Neuron (in vitro differentiated cells): Measurements from ENCODE around the gene GGPS1.
"Not testable (repeated sequence)": the region's sequence is repeated elsewhere in the genome, so short reads cannot be mapped to it uniquely, and the experiment has no call there.

Source experiments
- H2AFZ ChIP-seq: one replicate; pipeline ENCODE4 v1.6.1; 2013; ENCODE audit warnings: low read depth, mild to moderate bottlenecking, inconsistent platforms, low read length, moderate library complexity
- H3K27me3 ChIP-seq: one replicate; pipeline ENCODE4 v1.6.1; 2013; ENCODE audit warnings: low read length; ENCODE audit not compliant: insufficient read depth
- H3K36me3 ChIP-seq: one replicate; pipeline ENCODE4 v1.6.1; 2013; ENCODE audit warnings: low read length; ENCODE audit not compliant: insufficient read depth
- H3K4me1 ChIP-seq: one replicate; pipeline ENCODE4 v1.6.1; 2013; ENCODE audit warnings: low read length; ENCODE audit not compliant: insufficient read depth
- H3K4me3 ChIP-seq: 2 replicates; pipeline ENCODE4 v1.5.1; 2013; ENCODE audit warnings: mild to moderate bottlenecking, low read length, moderate library complexity
- H3K9me3 ChIP-seq: one replicate; pipeline ENCODE4 v1.6.1; 2013; ENCODE audit warnings: low read length

Gene GGPS1

DNA sequence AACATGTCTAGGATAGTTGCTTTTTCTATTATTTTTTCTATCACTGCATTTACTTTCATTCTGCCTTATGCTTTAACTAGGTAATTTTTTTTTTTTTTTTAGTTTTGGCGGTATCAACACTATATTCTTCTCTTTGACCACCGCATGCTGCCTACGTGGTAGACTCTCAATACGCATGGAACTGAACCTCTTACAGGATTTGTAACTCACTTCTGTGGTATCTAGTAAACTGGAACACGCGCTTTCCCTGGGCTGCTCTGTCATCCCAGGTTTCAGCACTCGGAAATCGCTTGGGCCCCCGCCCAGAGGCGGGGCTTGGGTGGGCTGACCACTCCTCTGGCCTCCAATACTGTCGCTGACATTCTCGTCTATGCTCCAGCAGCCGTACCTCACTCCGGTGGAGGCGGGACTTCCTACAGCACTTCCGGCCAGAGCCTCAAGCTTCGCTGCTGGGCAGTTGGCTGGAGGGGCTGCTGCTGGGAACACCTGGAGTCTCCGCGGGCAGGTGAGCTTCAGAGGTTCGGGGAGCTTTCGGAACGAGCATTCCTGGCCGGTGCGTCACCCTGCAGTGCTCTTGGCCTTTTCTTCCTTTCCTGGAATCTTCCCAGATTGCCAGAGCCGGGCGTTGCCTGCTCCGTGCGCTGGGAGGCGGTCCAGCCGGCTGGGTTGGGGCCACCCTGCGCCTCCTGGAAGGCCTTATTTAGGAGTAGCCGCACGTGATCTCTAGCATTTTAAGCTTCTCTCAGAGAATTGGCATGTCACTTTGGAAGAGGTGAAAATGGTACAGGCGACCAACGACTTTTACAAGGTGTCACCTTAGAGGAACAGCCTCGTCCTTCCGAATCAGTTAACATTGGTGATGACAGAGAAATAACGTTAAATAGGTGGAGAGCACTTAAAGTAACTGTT, 38.9 kb downstream of the GGPS1 start, which contains the start of gene TBCE:
Gene TBCE, plus strand, starts transcription at position 428 of the 909 bp plus-strand sequence. CDS start 12,623 bp downstream, outside the sequence.
- Histone ChIP-seq H3K4me1 (peaks cover 4% of the 10 kb centered on the region), H3K27me3 (no peaks in the 10 kb centered on the region), H3K9me3 (no peaks in the 10 kb centered on the region), H2AFZ (peak within 1 kb of the TSS; percentile 33), H3K36me3 (no peaks in the 10 kb centered on the region), H3K4me3 (peak within 1 kb of the TSS; percentile 62)

DNA sequence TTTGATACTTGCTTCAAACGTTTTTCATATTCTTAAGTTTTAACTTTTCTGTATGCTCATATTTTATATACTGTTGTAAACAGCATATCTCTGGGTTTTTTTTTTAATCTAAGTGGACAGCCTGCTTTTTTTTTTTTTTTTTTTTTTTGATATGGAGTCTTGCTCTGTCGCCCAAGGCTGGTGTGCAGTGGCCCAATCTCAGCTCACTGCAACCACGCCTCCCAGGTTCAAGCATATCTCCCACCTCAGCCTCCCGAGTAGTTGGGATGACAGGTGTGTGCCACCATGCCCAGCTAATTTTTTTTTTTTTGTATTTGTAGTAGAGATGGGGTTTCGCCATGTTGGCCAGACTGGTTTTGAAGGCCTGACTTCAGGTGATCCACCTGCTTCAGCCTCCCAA, 40.1 kb downstream of the GGPS1 start:
- Histone ChIP-seq H3K9me3 (no peaks in the 10 kb centered on the region), H2AFZ (no peak overlapping the region), H3K27me3 (no peaks in the 10 kb centered on the region), H3K4me3 (peak overlapping the region; percentile 62), H3K4me1 (peaks cover 4% of the 10 kb centered on the region), H3K36me3 (no peaks in the 10 kb centered on the region)

DNA sequence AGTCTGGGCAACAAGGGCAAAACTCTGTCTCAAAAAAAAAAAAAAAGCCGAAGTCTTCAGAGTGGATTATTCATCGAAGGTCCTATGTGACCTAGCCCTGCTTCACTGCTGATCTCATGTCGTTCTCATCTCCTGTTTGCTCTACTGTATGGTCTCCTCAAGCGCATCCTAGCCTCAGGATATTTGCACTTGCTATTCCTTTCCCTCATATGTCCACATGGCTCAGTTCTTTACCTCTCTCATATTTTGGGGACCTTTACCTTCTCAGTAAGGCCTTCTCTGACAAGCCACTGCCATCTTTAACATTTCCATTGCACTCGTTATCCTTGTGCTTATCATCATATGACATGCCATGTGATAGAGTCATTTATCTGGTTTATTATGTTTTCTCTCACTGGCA, 41.4 kb downstream of the GGPS1 start:
- Histone ChIP-seq H2AFZ (no peak overlapping the region), H3K9me3 (no peaks in the 10 kb centered on the region), H3K4me1 (peaks cover 4% of the 10 kb centered on the region), H3K36me3 (no peaks in the 10 kb centered on the region), H3K27me3 (no peaks in the 10 kb centered on the region), H3K4me3 (no peak overlapping the region)

- H3K36me3 ChIP-seq, result peaks cover 24% of the 10 kb centered on the region
- no peaks in the 10 kb centered on the region for H3K4me1 ChIP-seq
- no peak overlapping the region for H2AFZ ChIP-seq
- no peak overlapping the region for H3K4me3 ChIP-seq
- no peaks in the 10 kb centered on the region for H3K27me3 ChIP-seq
- peaks cover 4% of the 10 kb centered on the region for H3K9me3 ChIP-seq
Observed at GRCh38 chr1:235375919-235376605, 47.7 kb downstream of the GGPS1 start.

DNA sequence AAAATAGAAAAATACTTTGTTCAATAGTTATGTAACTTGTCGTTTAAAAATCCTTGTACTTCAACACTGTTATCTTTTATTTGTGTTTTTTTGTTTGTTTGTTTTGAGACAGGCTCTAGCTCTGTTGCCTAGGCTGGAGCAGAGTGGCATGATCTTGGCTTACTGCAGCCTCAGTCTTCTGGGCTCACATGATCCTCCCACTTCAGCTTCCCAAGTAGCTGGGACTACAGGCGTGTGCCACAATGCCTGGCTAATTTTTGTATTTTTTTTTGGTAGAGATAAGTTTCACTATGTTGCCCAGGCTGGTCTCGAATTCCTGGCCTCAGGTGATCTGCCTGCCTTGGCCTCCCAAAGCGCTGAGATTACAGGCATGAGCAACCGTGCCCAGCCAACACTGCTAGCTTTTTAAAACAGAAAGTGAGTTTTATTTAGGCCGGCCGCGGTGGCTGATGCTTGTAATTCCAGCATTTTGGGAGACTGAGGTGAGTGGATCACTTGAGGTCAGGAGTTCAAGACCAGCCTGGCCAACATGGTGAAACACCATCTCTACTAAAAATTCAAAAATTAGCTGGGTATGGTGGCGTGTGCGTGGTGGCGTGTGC, 49.9 kb downstream of the GGPS1 start:
- H3K9me3 ChIP-seq, H2AFZ ChIP-seq, H3K4me1 ChIP-seq, H3K27me3 ChIP-seq, H3K4me3 ChIP-seq: not testable (repeated sequence)
- H3K36me3 ChIP-seq, result peaks cover 27% of the 10 kb centered on the region

- H3K27me3 ChIP-seq, H3K9me3 ChIP-seq, H2AFZ ChIP-seq, H3K4me1 ChIP-seq, H3K4me3 ChIP-seq: not testable (repeated sequence)
- H3K36me3 ChIP-seq, result peaks cover 21% of the 10 kb centered on the region
Observed at GRCh38 chr1:235381955-235382739, 53.8 kb downstream of the GGPS1 start.

GRCh38 chr1:235385633-235386032, 57.3 kb downstream of the GGPS1 start:
- not testable (repeated sequence) for H3K9me3 ChIP-seq, H2AFZ ChIP-seq, H3K36me3 ChIP-seq, H3K27me3 ChIP-seq, H3K4me3 ChIP-seq, H3K4me1 ChIP-seq

DNA sequence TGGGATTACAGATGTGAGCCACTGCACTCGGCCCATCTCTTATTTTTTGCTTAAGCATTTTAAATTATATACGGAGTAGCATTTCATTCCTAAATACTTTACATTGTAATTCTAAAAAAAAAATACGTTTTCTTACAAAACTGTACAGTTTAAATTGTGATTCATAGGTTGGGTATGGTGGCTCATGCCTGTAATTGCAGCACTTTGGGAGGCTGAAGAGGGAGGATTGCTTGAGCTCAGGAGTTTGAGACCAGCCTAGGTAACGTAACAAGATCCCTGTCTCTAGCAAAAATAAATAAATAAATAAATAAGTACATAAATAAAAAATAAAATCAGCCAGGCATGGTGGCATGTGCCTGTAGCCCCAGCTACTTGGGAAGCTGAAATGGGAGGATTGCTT, 63.5 kb downstream of the GGPS1 start:
- H3K27me3 ChIP-seq, result no peaks in the 10 kb centered on the region
- H3K9me3 ChIP-seq, result peaks cover 7% of the 10 kb centered on the region
- peaks cover 2% of the 10 kb centered on the region for H3K36me3 ChIP-seq
- no peaks in the 10 kb centered on the region for H3K4me1 ChIP-seq
- no peak overlapping the region for H3K4me3 ChIP-seq
- H2AFZ ChIP-seq, result no peak overlapping the region
